ENCODE results near the gene PHC2.

- peak; percentile 85 for TF ChIP-seq CTCF (IDR thresholded peaks at IDR 0.05; ENCODE audit: insufficient read depth, low read length, poor library complexity, severe bottlenecking)
- TF ChIP-seq EZH2phosphoT487 (conservative IDR thresholded peaks at IDR 0.05; ENCODE audit: low read length): no peak
Measured at GRCh38 chr1:33367485-33368405, 63.1 kb downstream of the PHC2 start.
